Activated T-cell treated with anti-CD3 and anti-CD28 coated beads for 4 hours (primary cell): ENCODE results near the gene FHOD3.
"Not testable (repeated sequence)": the region's sequence is repeated elsewhere in the genome, so short reads cannot be mapped to it uniquely, and the experiment has no call there.

Source experiments
- DNase-seq: peaks from one replicate; pipeline ENCODE4 v3.0.0-alpha.2; 2020

The FHOD3 gene

DNA sequence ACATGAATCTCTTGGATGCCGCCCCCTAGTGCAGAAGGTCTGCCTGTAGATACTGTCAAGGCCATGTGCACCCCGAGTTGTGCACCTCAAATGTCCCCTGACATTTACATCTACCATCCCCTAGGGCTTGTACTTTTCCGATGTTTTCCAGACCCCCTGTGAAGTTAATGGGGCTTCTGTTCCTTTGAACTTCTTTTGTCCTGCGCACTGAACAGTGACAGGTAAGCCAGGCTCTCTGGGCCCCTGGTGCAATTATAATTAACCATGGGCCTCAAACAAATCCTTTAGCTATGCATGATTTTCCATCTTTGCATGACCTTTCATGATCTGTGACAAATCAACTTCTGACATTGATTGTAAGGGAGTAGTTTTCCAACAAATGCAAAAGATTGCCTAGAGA lies 158.4 kb downstream of the FHOD3 start:
- no peak for DNase-seq

DNA sequence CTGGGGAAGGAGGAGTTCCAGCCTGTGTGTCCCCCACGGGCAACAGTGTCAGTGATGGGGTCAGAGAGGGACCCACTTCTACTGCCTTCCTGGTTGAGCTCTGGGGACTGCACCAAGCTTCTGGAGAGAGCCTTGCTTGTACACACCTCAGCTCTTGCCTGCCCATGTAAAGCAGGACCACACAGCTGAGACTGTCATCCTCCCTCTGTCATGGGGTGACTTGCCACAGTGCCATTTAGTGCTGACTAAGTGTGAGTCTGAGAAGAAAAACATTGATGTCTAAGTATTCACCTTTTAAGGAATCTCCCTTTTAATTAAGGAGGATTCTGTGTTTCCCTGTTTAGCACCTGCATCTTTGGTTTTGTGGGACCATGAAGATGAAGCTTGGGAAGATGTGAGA lies 159.1 kb downstream of the FHOD3 start:
- DNase-seq: no peak

DNA sequence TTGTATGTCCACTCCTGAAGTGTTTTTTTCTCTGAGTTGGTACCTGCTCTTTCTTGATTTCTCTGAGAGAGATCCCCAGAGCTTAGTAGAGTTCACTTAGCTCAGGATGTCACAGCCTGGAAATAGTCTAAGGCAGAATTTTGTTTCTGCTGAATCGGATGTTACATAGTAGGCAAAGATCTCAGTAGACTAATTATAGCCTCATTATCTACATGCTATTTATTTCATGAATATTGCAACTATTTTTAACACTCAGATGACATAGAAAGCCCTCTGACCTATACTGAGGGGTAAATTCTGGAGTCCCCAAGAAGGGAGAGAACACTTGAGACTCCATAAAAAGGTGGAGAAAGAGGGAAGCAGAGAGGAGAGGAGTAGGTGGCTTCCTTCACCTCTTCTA lies 160.2 kb downstream of the FHOD3 start:
- DNase-seq: no peak

DNA sequence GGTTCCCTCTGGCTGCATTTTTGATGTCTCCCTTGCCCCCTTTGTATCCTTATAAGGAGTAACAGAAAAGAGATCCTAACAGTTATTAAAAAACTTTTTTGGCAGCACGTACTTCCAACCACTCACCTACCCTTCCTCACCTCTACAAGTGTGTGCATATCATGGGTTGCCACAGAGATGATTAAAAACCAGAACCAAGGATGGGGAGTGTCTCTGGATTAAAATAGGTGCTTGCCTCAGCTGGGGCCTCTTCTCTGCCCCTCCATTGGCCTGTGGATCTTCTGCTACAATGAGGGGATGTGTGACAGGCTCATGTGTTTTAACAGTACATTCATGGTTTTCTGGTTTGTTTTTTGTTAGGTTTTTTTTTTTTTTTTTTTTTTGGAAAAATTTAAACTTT lies 160.8 kb downstream of the FHOD3 start:
- no peak for DNase-seq

DNA sequence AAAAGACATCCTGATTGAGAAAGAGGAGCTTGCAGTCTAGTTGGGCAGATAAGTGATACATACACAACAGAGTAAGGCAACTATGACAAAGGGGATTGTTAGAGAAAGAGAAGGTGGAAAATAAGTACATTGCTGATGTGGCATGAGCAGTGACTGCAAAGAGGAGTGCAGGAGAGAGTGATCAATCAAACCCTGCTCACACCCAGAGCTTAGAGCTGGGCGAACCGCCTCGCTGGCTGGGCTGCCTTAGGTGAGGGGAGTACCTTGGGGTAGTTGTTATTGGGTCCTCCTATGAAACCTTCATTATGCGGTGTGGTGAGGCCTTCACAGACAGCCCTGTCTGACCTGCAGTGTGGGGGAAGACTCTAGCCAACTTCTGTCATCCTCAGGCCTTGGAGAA lies 161.7 kb downstream of the FHOD3 start:
- no peak for DNase-seq

DNA sequence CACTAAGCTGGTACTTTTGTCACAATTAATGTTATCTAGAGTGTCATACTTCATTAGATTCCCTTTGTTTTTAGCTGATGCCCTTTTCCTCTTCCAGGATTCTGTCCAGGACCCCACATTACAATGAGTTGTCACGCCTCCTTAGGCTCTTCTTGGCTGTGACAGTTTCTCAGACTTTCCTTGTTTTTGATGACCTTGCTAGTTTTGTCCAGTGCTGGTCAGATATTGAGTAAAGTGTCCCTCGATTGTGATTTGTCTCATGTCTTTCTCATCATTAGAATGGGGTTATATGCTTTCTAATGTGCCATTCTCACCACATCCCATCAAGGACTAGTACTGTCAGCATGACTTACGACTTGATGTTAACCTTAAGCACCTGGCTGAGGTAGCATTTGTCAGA lies 162.3 kb downstream of the FHOD3 start:
- DNase-seq: no peak

DNA sequence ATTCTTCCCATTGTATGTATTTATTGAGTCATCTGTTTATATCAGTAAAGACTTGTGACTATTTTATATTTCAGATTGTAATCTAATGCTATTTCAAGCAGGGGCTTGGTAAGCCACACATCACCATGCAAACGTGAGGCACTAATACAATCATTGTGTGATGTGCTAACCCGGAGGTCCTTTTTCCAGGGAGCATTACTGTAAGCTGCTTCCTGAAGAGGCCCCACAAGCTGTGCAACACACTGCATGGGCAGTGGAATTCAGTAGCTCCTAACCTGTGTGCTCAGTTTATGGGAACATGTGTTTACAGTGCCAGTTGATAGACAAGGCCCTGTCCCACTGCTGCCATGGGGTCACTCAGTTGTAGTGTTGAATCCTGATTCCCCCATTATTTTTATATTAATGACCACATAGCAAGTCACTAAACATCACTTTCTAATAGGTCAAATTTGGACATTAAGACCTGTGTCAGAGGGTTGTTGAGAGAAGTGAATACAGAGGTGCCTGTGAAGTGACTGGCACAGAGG lies 162.9 kb downstream of the FHOD3 start:
- no peak for DNase-seq

DNA sequence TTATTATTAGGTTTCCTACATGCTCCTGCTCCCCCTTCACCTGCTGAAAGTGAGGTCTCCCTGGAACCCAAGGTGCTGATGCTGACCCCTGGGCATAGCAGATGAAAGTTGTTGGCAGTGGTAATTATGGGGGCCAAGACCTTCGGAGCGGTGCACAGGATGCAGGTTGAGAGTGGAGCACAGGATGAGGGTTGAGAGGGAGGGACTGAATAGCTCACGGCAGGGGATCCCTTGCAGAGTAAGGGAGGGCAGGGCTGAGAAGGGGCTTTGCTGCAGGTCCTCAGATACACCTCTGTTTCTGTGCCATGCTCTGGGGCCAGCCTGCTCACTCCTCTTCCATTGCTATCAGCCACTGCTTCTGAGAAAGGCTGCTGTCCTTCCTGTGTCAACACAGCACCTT lies 163.3 kb downstream of the FHOD3 start:
- no peak for DNase-seq

DNA sequence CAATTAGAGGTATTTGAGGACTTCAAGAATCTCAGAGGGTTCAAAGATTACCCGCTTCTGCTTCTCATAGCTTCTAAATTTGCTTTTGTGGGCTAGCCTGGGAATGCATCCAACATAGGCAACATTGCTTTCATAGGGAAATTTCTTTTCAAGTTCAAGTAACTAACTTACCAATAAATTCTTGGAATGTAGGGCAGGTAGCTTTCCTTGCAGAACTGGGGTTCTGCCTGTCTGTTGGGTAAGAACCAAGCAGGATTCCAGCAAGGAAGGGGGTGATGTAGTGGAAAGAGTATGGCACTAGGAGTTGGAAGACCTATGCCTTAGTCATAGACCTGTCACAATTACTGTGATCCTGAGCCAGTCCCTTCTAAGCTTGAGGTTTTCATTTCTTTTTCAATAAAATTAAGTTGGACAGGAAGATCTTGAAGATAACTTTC lies 164.1 kb downstream of the FHOD3 start:
- DNase-seq: no peak

DNA sequence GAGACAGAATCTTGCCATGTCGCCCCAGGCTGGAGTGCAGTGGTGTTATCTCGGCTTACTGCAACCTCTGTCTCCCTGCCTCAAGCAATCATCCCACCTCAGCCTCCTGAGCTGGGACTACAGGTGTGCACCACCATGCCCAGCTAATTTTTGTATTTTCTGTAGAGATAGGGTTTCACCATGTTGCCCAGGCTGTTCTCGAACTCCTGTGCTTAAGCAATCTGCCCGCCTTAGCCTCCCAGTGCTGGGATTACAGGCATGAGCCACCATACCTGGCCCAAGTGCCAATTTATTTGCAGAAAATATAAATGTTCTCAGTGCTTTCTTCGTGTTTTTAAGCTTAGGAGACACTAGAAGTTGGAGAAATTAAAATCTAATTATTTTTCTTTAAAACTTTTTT lies 166.0 kb downstream of the FHOD3 start:
- DNase-seq: not testable (repeated sequence)

DNA sequence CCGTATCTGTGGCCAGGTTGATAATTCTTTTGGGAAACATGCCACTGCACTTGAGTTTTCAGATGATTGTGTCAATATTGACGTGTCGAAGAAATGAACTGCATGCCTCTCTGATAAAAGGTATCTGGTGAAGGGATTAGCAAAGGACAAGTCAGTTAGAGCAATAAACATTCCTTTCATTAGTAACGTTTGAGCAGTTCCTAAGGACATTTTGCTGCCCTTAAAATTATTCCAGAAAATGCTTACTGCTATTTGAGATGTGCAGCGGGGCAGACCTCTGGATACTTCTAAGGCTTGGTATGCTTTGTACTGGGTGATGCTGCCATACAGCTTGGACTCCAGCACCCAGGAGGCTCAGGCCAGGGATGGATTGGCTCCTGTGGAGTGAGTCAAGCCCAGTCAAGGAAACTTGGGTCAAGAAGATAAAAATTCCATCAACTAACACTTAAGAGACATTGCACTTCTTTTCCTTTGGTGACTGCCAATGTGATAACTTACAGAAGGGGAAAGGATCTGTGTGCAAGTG lies 166.7 kb downstream of the FHOD3 start:
- no peak for DNase-seq

DNA sequence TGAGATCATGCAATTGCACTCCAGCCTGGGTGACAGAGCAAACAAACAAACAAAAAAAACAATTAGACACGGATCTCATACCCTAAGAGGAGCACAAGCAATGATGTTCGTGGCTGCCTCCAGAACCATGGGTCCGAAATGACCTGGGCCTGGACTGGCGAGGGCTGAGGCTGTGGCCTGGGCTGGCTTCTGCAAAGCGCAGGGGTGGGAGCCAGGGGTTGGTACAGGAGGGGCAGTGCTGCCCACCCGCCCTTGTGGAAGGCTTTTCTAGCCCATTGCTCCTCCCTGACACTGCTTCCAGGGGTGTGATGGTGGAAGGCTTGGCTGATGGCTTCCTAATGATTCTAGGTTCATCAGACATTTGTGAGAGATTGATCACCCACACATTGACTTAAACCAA lies 167.8 kb downstream of the FHOD3 start:
- DNase-seq: no peak

DNA sequence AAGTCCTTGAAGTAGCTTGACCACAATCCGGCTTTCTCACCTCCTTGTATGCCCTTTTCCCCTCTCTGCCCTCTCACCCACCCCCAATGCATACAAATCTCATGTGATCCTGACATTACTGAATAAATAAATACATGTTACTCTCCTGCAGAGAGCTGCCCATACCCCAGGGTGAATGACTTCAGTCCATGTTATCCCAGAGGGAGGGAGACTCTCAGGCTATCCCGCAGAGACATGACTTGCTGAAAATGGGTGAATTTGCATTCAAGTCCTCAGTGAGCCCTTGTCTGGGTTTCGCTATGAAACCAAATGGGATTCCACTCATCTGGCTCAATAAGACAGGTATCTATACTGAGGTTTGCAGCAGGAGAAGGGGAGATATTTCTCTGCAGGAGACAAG lies 168.5 kb downstream of the FHOD3 start:
- no peak for DNase-seq

DNA sequence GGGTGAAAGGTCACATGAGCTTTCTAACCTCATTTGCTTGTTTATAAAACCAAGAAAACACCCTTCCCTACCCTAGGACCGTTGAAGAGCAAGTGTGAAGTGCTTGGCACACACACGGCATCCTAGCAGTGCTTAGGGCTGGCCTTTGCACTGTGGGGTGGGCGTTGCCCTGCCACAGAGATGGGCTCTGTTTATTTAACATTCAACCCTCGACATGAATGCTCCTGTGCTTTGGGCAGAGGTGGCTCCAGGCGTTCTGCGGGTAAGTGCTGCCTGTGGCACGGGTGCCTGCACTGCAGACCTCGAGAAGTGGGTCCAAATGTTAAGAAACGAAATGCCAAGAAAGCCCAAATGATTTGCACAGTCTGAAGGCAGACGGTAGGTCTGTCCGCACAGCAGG lies 170.1 kb downstream of the FHOD3 start:
- no peak for DNase-seq

DNA sequence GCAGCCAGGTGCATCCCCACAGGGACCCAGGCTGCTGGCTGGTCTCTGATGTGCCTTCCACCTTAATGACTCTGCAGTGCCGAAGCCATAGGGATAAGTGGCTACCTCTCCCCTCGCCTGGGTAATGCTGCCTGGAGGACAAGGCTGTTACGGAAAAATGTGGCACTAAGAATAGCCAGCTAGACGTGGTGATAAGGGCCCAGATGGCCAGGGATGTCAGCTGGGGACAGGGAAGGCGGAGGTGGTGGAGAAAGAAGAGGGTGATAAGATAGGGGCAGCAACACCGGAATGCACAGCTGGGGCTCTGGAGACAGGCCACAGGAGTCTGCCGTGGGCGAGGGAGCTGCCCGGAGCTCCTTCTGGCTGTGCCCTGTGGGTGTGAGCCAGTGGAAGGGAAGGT lies 170.6 kb downstream of the FHOD3 start:
- DNase-seq: no peak

DNA sequence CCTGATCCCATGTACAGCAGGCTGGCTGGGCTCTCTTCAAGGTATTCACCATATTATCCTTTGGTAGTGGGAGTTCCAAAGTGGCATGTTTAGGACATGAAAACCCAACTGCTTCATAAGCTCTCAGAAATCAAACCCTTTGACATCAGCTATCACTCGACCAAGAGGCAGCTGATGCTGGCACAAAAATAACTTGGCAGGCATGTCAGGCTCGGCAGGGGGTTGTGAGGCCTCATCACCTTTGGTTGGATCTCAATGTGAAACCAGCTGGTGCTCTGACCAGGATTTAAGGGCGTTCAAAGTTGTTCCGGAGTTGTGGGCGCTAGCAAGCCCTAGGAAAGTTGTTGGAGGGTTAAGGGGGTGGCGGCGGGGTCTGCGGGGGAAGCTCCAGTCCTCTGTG lies 171.9 kb downstream of the FHOD3 start:
- DNase-seq: no peak

DNA sequence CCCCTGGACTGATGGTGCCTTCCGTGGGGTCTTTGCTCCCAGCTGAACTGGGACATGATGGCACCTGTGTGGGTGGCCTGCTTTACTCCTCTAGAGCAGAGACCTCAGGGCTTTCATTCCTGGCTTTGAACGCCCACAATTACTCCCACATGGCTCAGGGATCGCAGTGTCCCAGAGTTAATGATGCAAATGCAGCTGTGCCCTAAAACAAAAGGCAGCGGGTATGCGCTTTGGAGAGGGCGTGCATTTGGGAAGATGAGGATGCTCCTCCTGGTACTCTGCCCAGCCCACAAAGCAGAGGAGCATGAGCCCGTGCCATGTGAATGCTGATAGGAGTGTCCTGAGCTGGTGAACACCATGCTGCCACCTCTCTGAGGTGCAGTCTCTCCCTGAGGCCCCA lies 173.4 kb downstream of the FHOD3 start:
- no peak for DNase-seq

DNA sequence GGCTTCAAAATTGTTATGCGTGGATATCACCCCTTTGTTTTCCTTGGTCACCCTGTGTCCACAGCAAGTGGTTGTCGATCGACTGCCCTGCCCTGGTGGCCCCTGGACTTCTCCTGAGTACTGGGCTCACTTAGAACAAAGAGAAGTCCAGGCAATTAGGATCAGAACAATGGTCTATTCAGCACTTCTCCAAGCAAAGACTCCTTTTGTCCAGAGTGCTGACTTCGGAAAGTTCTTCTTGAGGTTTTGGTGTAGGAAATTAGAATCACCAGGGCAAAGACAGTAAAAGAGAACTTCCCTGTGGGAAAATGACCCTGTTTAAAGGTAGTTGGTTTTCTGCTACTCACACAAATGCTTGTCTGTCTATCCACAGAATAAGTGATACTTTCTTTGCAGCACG lies 173.9 kb downstream of the FHOD3 start:
- no peak for DNase-seq

DNA sequence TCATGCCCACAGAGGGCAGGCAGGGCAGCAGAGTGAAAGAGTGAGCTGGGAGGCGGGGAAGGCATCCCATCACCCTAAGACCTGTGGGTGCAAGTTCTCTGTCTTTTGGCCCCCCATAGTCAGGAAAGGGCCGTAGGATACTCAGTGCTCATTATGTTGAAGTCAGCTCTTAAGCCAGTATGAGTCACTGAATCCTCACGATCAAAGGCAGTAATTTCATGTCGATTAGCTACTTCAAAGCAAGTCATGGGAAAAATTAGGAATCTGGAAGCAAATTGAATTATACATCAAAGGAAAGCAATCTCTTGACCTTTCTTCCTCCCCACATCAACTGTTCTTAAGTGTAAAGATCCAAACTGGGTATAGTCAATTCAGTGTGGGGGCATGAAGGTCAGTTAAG lies 178.9 kb downstream of the FHOD3 start:
- no peak for DNase-seq

DNA sequence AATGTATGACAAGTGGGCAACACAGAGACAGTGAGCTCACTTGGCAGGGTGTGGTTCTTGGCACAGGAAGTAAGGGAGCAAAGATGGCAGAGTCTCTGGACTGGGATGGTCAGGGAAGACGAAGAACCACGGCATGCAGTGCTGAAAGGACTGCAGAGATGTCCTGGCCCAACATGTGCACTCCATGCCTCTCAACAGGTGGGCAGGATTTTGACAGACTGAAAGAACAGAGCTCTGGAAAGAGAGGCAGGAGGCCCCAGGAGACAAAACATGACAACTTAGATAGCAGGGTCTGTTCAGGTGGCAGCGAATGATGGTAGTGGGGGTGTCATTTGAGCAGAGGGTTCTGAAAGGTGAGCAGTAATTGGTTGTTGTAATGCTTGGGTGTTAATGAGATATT lies 180.3 kb downstream of the FHOD3 start:
- no peak for DNase-seq

DNA sequence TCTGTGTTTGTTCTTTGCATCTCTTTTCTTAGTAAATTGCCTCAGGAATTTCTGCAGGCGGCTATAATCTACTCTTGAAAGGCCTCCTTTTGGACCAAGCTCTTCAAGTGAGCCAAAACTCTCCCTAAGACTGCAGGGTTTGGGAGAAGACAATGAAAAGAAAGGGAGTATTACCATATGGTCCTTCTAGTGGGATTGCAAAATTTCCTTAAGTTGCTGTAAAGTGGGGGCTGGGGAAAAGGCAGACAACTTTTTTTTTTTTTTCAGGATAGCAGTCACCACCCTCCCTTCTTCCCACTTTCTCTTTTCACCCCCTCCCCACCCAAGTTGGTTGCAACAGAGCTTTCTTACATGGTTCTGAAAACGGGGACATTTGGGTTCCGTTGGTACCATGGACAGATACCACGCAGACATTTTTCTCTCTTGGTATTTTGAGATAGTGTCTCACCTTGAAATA lies 183.7 kb downstream of the FHOD3 start:
- DNase-seq: no peak

DNA sequence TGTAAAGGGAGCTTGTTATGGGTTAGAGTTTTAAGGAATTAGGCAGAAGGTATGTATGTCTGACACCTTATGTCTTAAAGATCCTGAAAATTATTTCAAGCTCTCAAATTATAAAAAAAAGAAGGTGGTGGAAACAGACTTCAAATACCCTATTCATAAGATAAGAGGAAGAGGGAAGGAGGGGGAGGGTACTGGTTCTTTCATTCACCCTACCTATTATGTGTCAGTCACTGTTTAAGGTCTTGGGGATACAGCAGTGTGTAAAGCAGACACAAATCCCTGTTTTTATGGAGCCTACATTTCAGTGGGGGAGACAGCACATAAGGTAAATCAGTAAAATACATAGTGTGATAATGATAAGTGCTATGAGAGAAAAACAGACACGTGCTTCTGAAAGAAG lies 184.4 kb downstream of the FHOD3 start:
- no peak for DNase-seq

DNA sequence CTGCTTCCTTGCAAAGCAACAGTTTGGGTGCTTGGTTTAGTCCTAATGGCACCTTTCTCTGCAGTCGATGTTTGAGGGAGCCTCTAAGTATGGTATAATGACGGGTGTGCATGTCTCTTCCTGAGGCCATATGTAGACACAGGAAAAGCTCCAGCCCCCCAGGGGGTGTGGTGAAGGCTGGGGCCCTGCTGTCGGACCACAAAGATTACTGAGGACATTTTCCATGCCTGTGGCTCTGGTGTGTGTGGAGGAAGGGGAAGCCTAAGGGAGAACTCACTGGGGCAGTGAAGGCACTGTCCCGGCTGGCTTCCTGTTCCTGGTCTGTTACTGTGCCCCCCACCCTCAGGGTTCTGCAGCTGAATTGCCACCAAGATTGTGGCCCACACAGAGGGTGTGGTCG lies 187.1 kb downstream of the FHOD3 start:
- no peak for DNase-seq

DNA sequence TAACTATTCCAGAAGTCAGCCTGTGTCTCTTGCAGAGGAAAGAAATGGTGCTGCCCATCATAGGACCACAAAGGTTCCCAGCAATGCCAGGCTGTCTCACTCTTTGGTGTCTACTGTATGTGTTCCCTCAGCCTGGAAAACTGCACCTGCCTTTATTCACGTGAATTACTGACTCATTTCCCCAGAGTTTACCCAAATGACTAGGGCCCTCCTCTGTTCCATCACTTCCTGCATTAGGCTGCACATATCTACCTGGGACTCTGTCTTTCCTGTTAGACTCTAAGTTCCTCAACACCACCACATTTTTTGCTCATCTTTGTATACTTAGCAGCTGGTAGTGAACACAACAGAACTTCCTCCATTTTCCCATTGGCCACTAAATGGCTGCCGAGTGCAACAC lies 188.3 kb downstream of the FHOD3 start:
- DNase-seq: no peak

DNA sequence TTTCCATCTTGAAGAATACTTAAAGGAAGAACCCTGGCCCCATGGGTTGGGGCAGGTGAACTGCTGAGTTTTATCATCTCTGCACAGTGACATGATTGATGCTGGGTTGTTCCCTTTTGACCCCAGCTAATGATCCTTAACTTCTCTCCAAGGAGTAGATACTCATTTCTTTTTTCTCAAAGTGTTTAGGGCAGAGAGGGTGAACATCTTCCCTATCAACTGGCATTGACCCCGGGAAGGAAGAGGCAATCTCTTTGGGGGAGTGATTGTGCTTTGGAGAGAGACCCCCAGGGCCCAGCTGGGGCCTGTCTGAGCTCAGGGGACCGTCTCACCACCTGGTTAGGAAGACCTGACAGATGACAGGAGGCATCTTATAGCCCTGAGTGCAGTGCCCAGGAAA lies 190.6 kb downstream of the FHOD3 start:
- no peak for DNase-seq

DNA sequence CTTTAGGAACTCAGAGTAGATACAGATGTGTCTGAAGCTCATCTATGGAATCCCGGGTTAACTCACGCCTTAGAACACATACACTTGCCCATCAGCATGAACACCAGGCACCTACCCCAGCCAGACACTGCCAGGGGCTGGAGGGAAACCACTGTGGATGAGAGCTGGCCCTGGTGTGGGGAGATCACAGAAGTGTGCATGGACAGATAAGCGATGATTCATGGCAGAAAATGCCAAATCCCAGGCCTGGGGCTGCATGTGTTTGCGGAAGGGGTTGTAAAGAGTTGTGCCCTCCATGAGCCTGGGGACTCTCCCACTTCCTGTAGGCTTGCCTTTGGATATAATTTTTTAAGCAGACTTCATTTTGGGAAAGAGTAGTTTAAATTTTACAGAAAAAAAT lies 193.4 kb downstream of the FHOD3 start:
- no peak for DNase-seq
